D721Med (cell line): Measurements from ENCODE around the gene SGMS1.
A peak's percentile ranks its signal among the peaks of the same experiment; 100 is the strongest.
"Not testable (repeated sequence)": the region's sequence is repeated elsewhere in the genome, so short reads cannot be mapped to it uniquely, and the experiment has no call there.

Experiments
- DNase-seq: peaks from one replicate; pipeline ENCODE4 v3.0.0; 2011; ENCODE audit warnings: low spot score; ENCODE audit not compliant: insufficient read length
- FAIRE-seq: peaks from 2 replicates; lab custom pipeline; 2011; peaks lifted over from hg19 to GRCh38; lab: Jason Lieb, UNC
- CTCF ChIP-seq: IDR thresholded peaks from 2 replicates; pipeline ENCODE4 v1.5.1; 2012; ENCODE audit warnings: mild to moderate bottlenecking, control low read depth; ENCODE audit not compliant: insufficient read depth; ENCODE audit errors: missing control alignments

Gene SGMS1

GRCh38 chr10:50623663-50624412, at the start of gene SGMS1:
TSS of gene SGMS1 (minus strand) at chr10:50623956. CDS start at chr10:50344114, 279,842 bp downstream.
- no peak for TF ChIP-seq CTCF
- peak; percentile 74 for DNase-seq
- no peak for FAIRE-seq

- FAIRE-seq, DNase-seq: not testable (repeated sequence)
Observed at GRCh38 chr10:50672152-50672551, 48.4 kb upstream of the SGMS1 start.

GRCh38 chr10:50671645-50672044, 47.9 kb upstream of the SGMS1 start:
- DNase-seq, FAIRE-seq: not testable (repeated sequence)

- not testable (repeated sequence) for DNase-seq, FAIRE-seq
Observed at GRCh38 chr10:50669957-50670356, 46.2 kb upstream of the SGMS1 start.

- DNase-seq, FAIRE-seq: not testable (repeated sequence)
Observed at GRCh38 chr10:50667353-50667752, 43.6 kb upstream of the SGMS1 start.

GRCh38 chr10:50662420-50662819, 38.7 kb upstream of the SGMS1 start:
- FAIRE-seq, DNase-seq: not testable (repeated sequence)

- not testable (repeated sequence) for FAIRE-seq, DNase-seq
Observed at GRCh38 chr10:50661563-50661962, 37.8 kb upstream of the SGMS1 start.

- DNase-seq, FAIRE-seq: not testable (repeated sequence)
Observed at GRCh38 chr10:50659865-50660730, 36.3 kb upstream of the SGMS1 start.

GRCh38 chr10:50659016-50659864, 35.5 kb upstream of the SGMS1 start:
- DNase-seq, FAIRE-seq: not testable (repeated sequence)

GRCh38 chr10:50658165-50658564, 34.4 kb upstream of the SGMS1 start:
- TF ChIP-seq CTCF: no peak
- FAIRE-seq (no peak), DNase-seq (no peak)

GRCh38 chr10:50653758-50654157, 30.0 kb upstream of the SGMS1 start:
- DNase-seq (no peak), FAIRE-seq (no peak)
- no peak for TF ChIP-seq CTCF
